GM21786 (cell line): ENCODE data around the gene EIF4E2.
"Not testable (repeated sequence)": the region's sequence is repeated elsewhere in the genome, so short reads cannot be mapped to it uniquely, and the experiment has no call there.

Source experiments
- ATAC-seq: cut with Tn5 transposase; IDR thresholded peaks from one replicate; pipeline ENCODE4 v1.9.1; 2021; ENCODE audit not compliant: unreplicated experiment

The EIF4E2 gene

DNA sequence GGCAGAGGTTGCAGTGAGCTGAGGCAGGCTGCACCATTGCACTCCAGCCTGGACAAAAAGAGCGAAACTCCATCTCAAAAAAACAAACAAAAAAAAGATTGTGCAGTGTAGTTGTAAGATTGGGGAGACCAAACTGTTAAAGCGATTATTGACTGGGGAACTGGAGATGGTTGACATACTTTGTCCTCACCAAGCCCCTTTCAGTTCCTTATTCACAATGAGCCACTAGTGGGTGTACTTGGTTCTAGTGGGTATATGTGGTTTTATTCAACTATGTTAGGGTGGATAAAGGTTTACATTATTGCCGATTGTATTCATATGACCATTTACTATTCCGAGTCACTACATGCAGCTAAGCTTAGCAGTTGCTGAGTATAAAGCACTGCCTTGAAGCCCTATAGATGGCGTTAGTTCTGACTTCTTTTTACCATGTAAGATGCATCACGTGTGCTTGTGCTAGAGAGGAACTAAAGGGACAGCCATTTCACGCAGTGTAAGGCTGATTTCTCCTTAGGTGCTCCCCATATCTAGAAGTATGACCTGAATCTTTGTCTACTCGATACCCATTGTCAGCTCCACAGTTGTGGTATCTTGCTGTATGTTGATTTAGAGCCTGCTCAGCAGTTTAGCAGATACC lies 12.1 kb downstream of the EIF4E2 start:
- no peak for ATAC-seq

DNA sequence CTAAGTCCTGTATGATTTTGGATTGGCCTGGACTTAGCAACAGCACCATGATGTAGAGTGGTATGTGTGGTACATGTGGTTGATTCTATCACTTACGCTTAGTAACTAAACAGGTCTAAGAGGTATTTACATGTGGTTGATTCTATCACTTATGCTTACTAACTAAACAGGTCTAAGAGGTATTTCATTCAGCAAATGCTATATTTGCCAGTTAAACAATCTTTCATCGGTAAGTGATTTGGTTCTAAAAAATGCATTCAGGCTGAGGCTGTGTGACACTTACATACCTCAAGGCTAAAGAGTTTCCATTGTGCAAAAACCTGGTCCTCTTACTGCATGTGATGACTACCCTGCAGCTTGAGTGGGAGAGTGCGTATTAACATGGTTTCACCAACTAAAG lies 13.1 kb downstream of the EIF4E2 start:
- ATAC-seq = no peak

DNA sequence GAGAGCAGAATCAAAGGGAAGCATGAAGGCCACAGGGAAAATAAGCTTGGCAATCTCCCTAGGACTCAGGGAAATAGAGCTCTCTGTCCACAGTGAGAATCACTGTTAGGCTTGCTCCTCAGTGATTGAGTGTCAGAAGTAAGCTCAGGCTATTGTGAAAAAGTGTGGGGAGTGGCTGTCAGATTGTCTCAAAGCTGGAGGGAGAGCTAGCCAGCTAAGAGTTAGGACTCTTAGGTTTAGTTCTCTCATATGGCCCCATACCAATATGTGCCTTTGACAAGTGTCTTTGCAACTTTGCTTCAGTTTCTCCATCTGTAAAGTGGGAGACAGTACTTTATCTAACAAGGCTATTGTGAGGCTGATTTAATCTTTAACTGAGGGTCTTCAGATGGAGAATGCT lies 17.2 kb downstream of the EIF4E2 start:
- ATAC-seq = no peak

DNA sequence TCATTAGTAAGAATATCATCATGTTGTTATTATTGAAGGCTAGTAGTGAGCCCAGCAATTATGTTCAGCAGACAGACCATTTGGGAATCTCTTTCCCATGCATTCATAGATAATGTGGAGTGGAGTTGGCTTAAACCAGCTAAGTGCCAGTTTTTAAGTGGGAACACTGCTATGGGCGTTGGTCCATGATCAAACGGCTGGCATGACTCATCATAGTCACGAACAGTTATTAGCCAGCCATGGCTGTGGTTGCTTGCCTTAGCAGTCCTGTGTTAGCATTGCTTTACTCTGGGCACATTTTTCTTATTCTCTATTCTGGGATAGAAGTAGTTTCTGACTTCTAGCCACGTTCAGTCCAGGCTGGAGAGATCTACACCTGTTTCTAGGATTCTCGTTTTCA lies 17.7 kb downstream of the EIF4E2 start:
- no peak for ATAC-seq

DNA sequence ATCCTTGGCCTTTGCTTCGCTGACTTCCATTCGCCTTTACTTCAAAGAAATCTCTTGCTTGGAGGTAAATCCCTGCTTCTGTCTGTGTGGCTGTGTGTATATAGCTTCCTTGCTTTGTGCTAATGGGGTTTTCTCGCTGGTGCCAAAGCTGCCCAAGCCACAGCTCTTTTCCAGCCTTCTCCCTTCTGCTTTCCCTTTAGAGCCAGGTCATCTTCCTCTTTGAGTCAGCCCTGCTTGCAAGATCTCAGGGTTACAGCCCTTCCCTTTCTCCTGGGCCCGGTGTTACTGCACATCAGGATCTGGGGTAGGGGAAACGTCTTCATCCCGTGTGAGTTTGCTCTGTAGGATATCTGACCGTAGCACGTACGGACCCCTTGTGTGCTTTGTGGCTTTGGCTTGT lies 19.1 kb downstream of the EIF4E2 start:
- ATAC-seq = no peak

DNA sequence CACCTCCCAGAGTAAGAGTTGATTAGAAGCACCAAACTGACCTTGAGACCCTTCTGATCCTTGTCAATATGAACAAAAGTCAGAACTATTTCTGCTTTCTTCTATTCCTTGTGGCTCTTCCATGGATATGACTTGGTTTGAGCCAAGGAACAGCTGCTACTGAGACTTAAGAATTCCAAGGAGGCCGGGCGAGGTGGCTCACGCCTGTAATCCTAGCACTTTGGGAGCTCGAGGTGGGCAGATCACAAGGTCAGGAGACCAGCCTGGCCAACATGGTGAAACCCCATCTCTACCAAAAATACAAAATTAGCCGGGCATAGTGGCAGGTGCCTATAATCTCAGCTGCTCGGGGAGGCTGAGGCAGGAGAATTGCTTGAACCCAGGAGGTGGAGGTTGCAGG lies 20.0 kb downstream of the EIF4E2 start:
- not testable (repeated sequence) for ATAC-seq

DNA sequence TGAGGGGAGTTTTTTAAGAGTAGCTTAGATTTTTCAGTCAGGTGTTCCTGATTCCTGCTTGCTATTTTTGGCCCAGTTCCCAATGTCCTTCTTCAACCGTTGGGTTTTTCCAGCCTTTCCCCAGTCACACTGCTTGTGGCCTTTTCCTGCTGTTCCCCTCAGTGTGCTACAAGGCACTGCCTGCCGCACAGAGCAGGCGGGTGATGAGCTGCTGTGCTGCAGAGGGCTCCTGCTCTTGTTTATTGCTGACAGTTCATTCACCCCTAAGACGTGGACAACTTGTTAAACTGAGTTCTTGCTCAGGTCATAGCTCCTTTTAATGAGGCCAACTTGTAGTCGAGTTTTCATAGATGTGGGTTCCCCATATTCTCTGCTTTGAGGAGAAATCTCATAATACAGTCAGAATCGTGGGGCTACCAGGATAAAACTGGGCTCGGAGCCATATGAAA lies 20.6 kb downstream of the EIF4E2 start:
- ATAC-seq = no peak

DNA sequence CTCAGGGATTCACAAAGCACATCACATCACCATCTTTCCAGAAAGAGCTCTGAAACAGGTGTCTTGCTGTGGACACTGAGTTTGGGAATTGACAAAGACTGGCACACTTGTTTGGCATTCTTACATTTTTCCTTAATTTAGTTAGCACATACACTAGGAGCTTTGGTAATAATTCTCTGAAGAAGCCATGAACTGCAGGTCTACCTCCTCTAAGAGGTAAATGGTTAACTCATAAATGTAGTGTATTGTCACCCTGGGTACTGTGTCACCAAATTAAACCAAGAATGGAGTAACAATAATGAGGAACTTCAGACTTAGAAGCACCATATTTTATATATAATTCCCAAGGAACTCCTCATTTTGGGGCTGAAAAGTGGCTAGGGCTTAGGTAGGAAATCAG lies 22.6 kb downstream of the EIF4E2 start:
- ATAC-seq = no peak

DNA sequence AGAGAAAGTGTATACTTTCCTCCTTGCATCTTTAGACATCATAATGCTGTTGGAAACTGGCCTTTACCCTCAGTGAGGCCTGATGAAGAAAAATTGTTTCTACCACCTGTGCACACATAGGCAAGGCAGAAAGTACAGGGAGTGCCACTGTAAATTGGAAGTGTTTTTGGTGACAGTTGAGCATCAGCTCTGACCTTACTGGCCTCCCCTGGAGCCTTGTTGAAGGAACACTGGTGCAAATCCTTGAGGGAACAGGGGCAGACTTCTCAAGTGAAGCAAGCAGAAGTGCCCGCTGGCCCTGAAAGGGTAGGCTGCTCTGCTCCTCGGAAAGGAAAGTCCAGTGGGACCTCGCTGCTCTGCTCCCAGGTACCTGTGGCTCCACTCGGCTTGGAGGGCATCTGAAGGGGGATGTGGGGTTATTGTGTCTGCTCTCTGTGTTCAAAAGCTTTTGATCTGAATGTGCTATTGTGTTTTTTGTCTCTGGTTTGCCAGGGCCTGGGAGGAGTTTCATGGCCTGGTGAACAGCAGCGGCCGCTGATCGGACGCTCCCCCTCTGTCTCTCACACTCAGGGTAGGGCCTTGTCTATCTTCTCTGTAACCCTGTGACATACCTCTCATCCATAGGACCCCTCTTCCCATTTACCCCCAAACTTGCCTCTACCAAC lies 23.4 kb downstream of the EIF4E2 start:
- ATAC-seq = no peak

DNA sequence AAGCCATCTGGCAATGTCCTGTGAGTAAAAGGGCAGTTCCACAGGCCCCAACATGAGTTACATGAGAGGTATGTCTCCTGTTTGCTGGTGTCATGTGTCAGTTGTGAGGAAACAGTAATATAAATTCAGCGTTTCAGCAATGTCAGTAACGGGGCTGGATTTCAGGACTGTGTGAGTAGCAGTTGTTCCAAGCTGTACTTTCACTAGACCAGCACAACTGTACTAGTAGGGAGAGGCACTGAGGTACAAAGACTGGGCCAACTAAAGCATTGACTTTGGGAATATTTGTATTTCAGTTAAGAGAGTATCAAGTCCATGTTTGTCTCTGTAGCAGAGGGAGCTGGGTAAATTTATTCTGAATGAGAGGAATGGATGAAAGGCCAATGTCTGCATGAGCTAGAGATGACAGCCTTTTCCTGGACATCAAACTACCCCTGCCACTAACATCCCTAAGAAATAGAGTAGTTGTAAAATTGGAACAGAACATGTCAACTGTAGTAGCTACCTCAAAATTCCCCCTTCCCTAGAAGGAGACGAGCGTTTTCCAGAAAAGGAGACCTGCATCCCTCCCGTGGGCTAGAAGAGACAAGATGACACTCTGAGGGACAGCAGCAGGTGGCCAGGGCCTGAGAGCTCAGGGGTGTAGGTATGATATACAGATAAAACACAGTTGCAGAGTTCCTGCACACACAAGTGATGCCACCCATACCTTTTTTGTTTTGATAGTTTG lies 24.4 kb downstream of the EIF4E2 start:
- ATAC-seq = no peak

DNA sequence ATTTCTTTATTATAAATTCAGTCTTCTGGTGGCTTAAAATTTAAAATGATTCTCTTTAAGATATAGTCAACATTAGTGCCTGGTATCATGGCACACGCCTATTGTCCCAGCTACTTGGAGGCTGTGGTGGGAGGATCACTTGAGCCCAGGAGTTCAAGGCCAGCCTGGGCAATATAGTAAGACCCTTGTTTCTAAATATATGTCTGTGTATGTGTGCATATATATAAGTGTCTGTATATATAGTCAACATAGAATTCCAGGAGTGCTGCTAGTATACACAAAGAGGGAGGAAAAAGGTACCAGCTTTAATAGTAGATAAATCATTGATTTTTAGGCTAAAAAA lies 24.9 kb downstream of the EIF4E2 start:
- ATAC-seq = no peak

DNA sequence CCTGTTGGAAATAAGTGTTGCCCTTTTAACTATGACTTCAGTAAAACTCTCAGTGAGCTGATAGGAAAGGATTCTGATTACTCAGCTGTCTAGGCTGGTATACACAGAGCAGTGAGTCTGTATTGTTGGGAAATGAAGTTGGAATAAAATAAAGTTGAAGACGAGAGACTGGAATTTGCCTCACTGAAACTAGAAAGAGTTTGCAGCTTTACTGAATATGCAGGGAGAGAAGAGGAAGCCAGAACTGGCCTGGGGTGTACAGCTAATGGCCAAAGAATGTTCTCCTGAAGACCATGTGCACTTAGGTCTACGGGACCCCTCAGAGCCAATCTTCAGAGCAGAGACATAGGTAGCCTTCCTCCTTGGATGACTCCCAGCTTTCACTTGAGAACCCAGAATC lies 26.5 kb downstream of the EIF4E2 start:
- ATAC-seq = no peak

DNA sequence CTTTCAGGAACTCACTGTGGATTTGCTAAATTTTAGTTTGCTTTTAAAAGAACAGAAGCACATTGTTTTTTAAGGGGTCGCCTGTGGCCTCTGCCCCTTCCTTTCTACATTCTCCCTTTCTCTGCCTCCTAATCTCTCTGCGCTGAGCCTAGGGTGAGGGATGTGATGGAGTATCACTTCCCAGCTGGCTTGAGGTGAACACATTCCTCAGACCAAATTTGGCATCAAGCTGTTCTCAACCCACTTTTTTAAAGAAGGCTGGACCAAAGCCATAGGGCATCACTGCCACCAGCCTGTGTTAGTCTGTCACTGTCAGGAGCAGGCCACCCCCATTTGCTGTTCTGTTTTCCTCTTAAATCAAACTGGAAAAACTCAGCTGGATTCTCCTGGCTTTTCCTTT lies 27.4 kb downstream of the EIF4E2 start:
- ATAC-seq = no peak

DNA sequence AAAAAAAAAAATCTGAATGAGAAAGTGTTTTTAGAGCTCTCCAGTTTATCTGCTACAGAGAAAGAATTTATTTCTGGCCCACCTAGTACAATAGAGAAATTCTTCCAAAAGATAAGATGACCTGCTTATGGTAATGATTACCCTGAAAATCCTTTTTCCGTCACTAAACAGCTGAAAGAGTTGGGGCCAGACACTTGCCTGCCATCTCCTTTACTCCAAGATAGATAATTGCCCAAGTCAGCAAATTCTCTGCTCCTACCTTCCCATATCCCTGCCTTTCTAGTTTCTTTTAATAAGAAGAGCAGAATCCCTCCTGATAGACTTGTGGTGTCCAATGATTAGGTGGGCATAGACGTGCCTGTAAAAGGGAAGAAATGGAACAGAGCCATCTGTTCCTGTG lies 28.1 kb downstream of the EIF4E2 start:
- ATAC-seq = no peak

DNA sequence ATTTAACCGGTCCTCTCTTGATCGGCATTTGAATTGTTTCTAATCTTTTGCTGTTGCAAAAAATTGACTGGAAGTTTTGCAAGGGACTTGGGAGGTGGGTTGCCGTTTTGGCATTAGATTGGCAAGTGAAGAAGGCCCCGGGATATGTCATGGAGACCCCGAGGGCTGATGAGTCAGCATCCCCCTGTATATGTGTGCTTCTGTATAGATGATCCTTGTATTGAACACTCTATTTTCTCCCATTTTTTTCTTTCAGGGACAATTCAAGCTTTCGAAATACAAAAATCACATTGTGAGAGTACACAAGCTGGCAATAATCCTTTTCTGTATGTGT lies 30.1 kb downstream of the EIF4E2 start:
- no peak for ATAC-seq

DNA sequence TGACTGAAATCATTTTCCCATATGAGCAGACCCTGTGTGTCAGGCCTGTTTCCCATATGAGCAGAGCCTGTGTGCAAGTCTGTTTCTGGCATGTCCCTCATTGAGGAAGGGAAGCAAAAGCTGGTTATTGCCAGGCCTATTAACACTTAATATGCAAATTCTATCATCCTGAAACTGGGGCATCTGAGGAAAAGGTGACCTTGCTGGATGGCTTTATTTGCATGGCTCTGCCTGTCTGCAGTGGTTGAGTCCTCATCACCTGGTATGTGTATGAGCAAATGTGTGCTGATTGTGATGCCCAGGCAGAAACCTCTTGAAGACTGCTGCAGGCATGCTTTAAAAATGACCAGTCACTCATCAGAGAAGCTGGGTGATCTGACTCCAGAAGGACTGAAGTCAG lies 31.2 kb downstream of the EIF4E2 start:
- no peak for ATAC-seq

DNA sequence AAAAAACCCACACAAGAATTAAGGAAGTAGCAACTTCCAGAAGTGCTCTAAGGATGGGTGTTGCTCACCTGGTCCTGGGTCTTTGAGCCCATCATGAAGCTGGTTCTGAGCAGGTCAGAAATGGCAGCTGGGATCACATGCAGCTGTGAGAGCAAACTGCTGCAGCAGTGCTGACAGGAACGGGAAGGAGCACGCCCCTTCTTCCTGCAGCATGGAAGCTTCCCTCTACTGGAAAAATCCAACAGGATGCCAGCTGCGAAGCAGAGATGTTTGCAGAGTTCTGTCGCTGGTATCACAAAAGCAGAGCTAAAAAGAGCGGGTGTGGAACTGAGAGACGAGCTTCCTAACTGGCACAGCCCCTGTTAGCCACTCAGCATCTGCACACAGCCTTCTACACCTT lies 33.7 kb downstream of the EIF4E2 start:
- no peak for ATAC-seq

DNA sequence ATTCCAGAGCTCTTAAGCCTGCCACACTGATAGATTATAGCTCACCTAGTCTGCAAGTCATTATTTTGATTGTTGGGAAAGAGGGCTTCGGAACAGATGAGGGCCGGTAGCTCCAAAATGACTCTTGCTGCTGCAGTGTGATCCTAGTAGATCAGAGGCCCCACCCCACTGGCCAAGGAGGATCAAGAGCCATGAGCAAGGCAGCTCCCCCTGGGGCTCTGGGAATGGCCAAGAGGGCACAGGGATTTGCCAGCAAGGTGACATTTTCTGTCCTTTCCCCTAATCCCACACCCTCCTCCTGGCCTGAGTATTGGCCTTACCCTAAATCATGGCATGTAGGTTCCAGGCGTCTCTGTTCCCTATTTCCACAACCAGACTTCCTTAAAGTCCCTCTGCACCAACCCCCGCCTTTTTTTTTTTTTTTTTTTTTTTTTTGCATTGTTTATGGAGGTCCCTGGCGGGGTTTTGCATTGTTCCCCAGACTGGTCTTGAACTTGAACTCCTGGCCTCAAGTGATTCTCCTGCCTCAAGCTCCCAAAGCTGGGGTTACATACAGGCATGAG lies 36.5 kb downstream of the EIF4E2 start:
- ATAC-seq = no peak

DNA sequence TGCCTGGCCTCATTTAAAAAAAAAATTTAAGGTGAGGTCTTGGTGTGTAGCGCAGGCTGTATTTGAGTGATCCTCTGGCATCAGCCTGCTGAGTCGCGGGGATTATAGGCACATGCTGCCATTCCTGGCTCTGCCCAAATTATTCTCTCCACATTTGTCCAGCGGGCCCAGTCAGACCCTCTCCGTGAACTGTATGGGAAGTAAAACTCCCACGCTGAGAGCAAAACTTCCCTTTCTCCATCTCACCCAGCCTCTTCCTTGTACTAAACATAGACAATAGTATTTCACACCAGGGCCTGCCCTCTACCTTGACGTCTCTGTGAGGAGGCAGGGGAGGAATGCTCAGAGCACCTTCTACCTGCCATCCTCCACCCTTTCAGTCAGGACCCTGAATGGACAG lies 37.0 kb downstream of the EIF4E2 start:
- no peak for ATAC-seq

DNA sequence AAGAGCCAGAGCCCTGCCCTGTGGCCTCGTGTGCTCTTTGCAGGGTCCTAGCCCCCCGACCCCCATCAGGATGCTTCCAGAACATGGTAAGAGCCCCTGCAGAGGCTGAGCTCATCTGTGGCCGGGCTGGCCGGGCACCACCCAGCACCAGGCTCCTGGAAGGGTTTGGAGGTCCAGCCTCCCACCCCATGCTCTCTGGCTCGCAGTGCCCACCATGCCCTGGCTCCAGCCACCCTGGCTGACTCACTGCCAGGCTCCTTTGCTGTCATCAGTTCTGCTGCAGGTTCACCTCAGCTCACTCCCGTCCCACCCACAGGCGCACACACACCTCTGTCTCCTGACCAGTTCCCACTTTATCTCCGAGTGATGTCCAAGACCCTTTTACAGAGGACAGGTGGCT lies 37.5 kb downstream of the EIF4E2 start:
- no peak for ATAC-seq

DNA sequence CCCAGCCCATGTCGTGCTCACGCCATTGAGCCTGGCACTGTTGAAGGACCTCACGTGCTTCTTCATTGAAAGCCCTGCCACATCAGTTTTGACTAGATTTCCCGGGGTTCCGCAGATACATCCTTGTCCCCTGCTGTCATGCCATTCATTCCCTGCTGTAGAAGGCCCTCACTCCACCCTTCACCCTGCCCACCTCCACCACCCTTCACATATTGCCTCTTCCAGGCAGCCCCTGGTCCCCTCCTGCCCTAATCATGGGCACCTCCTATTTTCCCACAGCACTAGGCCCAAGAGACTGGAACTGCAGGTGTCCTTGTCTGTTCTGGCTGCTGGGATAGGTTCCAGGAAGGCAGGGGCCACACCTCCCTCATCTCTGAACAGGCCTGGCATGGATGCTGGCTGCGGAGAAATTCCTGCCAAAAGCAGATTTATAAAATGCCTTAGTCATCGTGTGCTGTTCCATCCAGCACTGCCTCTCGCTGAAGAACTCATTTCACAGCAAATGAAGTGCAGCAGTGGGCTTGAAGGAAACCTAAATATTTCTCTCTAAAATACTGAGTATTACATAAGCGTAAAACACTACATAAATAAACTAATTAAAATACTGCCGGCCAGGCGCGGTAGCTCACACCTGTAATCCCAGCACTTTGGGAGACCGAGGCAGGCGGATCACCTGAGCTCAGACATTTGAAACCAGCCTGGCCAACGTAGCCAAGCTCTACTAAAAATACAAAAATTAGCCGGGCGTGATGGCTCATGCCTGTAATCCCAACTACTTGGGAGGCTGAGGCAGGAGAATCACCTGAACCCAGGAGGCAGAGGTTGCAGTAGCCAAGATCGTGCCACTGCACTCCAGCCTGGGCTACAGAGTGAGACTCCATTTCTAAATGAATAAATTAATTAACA lies 38.4 kb downstream of the EIF4E2 start:
- ATAC-seq = no peak
